ENCODE measurements around the gene CDCA4.
"Not testable (repeated sequence)": the region's sequence is repeated elsewhere in the genome, so short reads cannot be mapped to it uniquely, and the experiment has no call there.

CDCA4 gene

GRCh38 chr14:105020815-105021655, at the start of gene CDCA4:
Gene CDCA4, minus strand, starts transcription at chr14:105021083. Its CDS starts 9,154 bp downstream, at chr14:105011929.
- in situ Hi-C loops (cut with HindIII; ENCODE audit: low sequenced_read_pairs): no loop called here

GRCh38 chr14:105069871-105070759, 49.2 kb upstream of the CDCA4 start:
- in situ Hi-C loops (cut with HindIII; ENCODE audit: low sequenced_read_pairs): no loop called here

- in situ Hi-C loops (cut with HindIII; ENCODE audit: low sequenced_read_pairs): no loop called here
Observed at GRCh38 chr14:105069522-105069870, 48.6 kb upstream of the CDCA4 start.

DNA sequence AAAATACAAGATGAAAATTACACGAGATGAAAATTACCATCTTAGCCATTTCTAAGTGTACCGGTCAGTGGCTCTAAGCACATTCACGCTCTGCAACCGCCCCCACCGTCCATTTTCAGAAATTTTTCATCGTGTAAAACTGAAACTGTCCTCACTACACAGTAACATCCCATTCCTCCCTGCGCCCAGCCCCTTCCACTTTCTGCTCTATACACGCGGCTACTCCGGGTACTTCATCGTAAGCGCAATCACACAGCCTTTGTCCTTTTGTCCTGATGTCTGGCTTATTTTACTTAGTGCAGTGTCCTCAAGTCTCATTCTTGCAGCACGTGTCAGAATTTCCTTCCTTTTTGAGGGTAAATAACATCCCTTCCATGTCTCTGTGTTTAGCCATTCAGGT, 47.9 kb upstream of the CDCA4 start:
- in situ Hi-C loops (cut with HindIII; ENCODE audit: low sequenced_read_pairs): no loop called here

DNA sequence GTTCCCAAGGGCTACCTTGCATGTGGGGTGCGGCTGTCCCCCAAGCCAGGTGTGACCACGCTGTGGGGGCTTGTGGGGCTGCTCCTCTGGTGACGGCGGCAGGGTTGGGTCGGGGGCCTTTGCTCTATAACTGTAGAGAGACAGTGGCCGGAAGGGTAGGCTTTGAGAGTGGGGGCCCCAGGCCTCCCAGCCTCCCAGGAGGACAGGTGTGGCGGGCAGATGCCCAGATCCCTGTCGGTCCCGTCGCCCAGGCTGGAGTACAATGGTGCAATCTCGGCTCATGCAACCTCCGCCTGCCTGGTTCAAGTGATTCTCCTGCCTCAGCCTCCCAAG, 47.1 kb upstream of the CDCA4 start:
- in situ Hi-C loops (cut with HindIII; ENCODE audit: low sequenced_read_pairs): no loop called here

- in situ Hi-C loops (cut with HindIII; ENCODE audit: low sequenced_read_pairs): no loop called here
Observed at GRCh38 chr14:105067140-105067968, 46.5 kb upstream of the CDCA4 start.

GRCh38 chr14:105066240-105067071, 45.6 kb upstream of the CDCA4 start:
- in situ Hi-C loops (cut with HindIII; ENCODE audit: low sequenced_read_pairs): no loop called here

- in situ Hi-C loops (cut with HindIII; ENCODE audit: low sequenced_read_pairs): no loop called here
Observed at GRCh38 chr14:105065280-105066228, 44.7 kb upstream of the CDCA4 start, which contains the start of gene GPR132. Gene GPR132, minus strand, starts transcription at chr14:105065430. Its CDS starts 10,010 bp downstream, at chr14:105055420.

DNA sequence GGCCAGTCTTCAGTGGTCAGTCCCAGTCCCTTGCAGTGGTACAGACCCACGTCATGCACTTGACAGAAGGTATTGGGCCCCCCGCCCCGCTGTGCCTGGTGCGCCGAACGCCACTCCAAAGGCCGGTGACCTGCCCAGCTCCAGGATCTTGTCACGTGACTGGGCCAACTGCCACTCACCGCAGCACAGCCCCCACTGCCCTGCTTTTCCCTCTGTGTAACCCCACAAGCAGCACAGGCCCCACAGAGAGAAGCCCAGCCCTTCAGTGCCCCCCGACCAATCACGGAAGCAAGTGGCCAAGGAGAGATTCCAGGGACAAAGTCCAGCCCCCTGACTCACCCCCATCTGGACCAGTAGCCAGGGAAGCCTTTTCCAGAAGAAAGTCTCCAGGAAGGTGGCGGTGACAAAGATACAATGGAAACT, 43.8 kb upstream of the CDCA4 start:
- in situ Hi-C loops (cut with HindIII; ENCODE audit: low sequenced_read_pairs): no loop called here

GRCh38 chr14:105064001-105064400, 43.1 kb upstream of the CDCA4 start:
- in situ Hi-C loops (cut with HindIII; ENCODE audit: low sequenced_read_pairs): no loop called here

GRCh38 chr14:105063506-105063905, 42.6 kb upstream of the CDCA4 start:
- in situ Hi-C loops (cut with HindIII; ENCODE audit: low sequenced_read_pairs): not testable (repeated sequence)

GRCh38 chr14:105063056-105063455, 42.2 kb upstream of the CDCA4 start:
- in situ Hi-C loops (cut with HindIII; ENCODE audit: low sequenced_read_pairs): no loop called here

GRCh38 chr14:105062048-105062433, 41.2 kb upstream of the CDCA4 start:
- in situ Hi-C loops (cut with HindIII; ENCODE audit: low sequenced_read_pairs): no loop called here

GRCh38 chr14:105061428-105062047, 40.7 kb upstream of the CDCA4 start:
- in situ Hi-C loops (cut with HindIII; ENCODE audit: low sequenced_read_pairs): no loop called here

DNA sequence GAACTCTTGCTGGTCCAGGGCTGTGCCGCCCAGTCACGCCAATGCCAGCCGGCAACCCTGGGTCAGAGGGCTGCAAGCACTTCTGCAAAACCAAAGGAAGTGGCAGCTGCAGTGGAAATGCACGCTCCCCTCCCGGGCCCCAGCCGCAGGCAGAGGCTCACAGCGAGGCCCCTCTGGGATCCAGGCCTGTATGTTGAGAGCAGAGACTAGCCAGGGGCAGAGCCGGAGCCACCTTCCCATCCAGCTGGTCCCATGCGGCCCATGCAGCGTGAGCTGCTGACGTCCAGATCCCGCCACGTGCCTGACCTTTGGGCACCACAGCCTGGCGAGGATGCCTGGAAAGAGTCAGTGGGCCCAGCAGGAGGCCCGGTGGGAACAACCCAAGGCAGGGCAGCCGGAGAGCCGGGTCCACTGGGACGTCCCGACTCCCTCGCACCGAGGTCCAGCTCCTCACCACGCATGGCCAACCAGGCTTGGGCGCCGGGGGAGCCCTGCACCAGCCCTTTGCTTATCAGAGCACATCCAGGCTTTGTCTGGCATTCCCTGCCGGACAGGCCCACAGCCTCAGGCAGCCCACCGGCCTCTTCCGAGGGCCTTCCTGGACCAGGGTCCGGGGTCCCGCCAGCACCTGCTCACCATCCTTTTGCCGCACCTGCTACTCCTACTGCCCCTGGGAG, 40.0 kb upstream of the CDCA4 start:
- in situ Hi-C loops (cut with HindIII; ENCODE audit: low sequenced_read_pairs): no loop called here

DNA sequence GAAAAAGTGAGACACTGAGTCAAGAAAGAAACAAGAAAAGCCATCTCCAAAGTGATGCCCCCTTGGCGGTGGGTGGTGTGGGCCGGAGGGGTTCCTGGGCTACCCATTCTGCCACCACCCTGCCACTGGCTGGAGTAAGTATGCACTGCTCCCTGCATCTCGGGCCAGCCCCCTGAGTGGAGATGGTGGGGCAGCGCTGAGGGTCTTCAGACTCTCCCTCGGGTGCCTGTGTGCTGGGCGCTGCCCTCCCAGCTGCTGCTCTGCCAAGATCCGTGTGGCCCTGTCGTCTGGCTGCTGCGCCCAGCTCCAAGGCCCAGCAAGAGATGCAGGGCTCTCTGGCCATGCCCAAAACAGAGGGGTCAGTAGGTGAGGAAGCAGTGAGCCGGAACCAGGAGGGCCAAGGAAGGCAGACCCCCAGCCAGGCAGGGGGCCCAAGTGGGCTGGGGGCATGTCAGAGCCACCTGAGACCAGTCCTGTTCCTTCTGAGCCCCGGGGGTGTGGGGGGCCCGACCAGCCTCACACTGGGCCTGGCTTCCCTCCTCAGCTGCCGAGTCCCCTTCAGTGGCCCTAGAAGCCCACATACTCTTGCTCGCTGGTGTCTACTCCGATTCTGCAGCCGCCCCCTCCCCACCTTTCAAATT, 39.2 kb upstream of the CDCA4 start:
- in situ Hi-C loops (cut with HindIII; ENCODE audit: low sequenced_read_pairs): loop anchor here (5.0 to 10.0 kb wide), 3 partner anchors 43 to 295 kb away; no protein-coding TSS in a partner anchor
